OCI-LY7 (cell line): ENCODE data around the gene TRIAP1. TPM values are rescaled to one million over a fixed set of nuclear protein-coding genes. Genes with fewer than 3 reads are reported as not detected.

Experiments
- BruUV-seq: library from RNA; stranded (reverse); fragments of 400-500 nt; replicated peaks from 2 replicates; lab custom pipeline; 2021; lab: Mats Ljungman, UMichigan
- CTCF ChIA-PET: fragments of 300-600 bp; sonication (Branson Sonifier 250); formaldehyde crosslinking; loops from one replicate; lab custom pipeline; 2022; ENCODE audit warnings: antibody characterized with exemption; ENCODE audit not compliant: unreplicated experiment; lab: Charles Lee
- POLR2A ChIA-PET: fragments of 300-600 bp; sonication (Branson Sonifier 250); formaldehyde crosslinking; loops from one replicate; lab custom pipeline; 2022; ENCODE audit warnings: antibody characterized with exemption; lab: Charles Lee
- DNase-seq: peaks from one replicate; pipeline ENCODE4 v3.0.0-alpha.2; 2015; ENCODE audit warnings: low spot score
- H2AFZ ChIP-seq: fragments of 200-600 bp; sonication (generic), shearing (Covaris generic); 2 replicates; pipeline ENCODE4 v1.6.1; 2014; ENCODE audit warnings: mild to moderate bottlenecking, antibody characterized with exemption, low read length, moderate library complexity
- H3K27ac ChIP-seq: fragments of 200-600 bp; sonication (generic); 2 replicates; pipeline ENCODE4 v1.5.1; 2014; ENCODE audit warnings: mixed run types, low read depth, mild to moderate bottlenecking, moderate library complexity, low read length, inconsistent platforms; ENCODE audit not compliant: poor library complexity, severe bottlenecking
- H3K36me3 ChIP-seq: fragments of 200-600 bp; sonication (generic); 2 replicates; pipeline ENCODE4 v1.6.1; 2014; ENCODE audit warnings: mild to moderate bottlenecking, antibody characterized with exemption, low read length, moderate library complexity, mixed read lengths; ENCODE audit not compliant: insufficient read depth
- H3K4me1 ChIP-seq: fragments of 200-600 bp; sonication (generic); 2 replicates; pipeline ENCODE4 v1.5.1; 2014; ENCODE audit warnings: mild to moderate bottlenecking, low read length; ENCODE audit not compliant: insufficient read depth, poor library complexity, severe bottlenecking
- H3K4me2 ChIP-seq: fragments of 200-600 bp; sonication (generic); 2 replicates; pipeline ENCODE4 v1.6.1; 2014; ENCODE audit warnings: mild to moderate bottlenecking, low read length
- H3K4me3 ChIP-seq: fragments of 200-600 bp; sonication (generic); 2 replicates; pipeline ENCODE4 v1.5.1; 2014; ENCODE audit warnings: mild to moderate bottlenecking, low read depth, low read length; ENCODE audit not compliant: poor library complexity, severe bottlenecking
- H3K79me2 ChIP-seq: fragments of 200-600 bp; sonication (generic); 2 replicates; pipeline ENCODE4 v1.6.1; 2016; ENCODE audit warnings: low read depth, mild to moderate bottlenecking, low read length, moderate library complexity, mixed read lengths; ENCODE audit not compliant: insufficient read depth
- H3K9me2 ChIP-seq: fragments of 200-600 bp; sonication (generic); 2 replicates; pipeline ENCODE4 v1.6.1; 2016; ENCODE audit warnings: mild to moderate bottlenecking, low read length, mixed read lengths; ENCODE audit not compliant: insufficient read depth
- H3K9me3 ChIP-seq: fragments of 200-600 bp; sonication (generic); 2 replicates; pipeline ENCODE4 v1.6.1; 2014; ENCODE audit warnings: mild to moderate bottlenecking, mixed run types, low read length, mixed read lengths
- H4K20me1 ChIP-seq: fragments of 200-600 bp; sonication (generic); 2 replicates; pipeline ENCODE4 v1.6.1; 2014; ENCODE audit warnings: mild to moderate bottlenecking, antibody characterized with exemption, low read length, moderate library complexity, mixed read lengths; ENCODE audit not compliant: insufficient read depth
- CTCF ChIP-seq: fragments of 200-600 bp; sonication (generic); conservative IDR thresholded peaks from 2 replicates; pipeline ENCODE4 v1.5.1; 2014; ENCODE audit warnings: mild to moderate bottlenecking, antibody characterized with exemption, low read length, moderate library complexity, mixed read lengths
- EZH2phosphoT487 ChIP-seq: fragments of 200-600 bp; sonication (generic); IDR thresholded peaks from 2 replicates; pipeline ENCODE4 v1.6.1; 2018; ENCODE audit warnings: low read depth, borderline replicate concordance, mild to moderate bottlenecking, mixed run types, antibody characterized with exemption, low read length, moderate library complexity, mixed read lengths
- intact Hi-C: fragments of 100-400 bp; cut with micrococcal nuclease; formaldehyde crosslinking; loops from one replicate; pipeline ENCODE4 v1.10.0; 2022; ENCODE audit not compliant: unreplicated experiment
- total RNA-seq, 2 experiments: library from RNA; depleted of rRNA in 1 of 2; stranded (reverse); fragments of >200 nt in 1 of 2; shearing (Covaris generic) in 1 of 2; gene quantifications; 2 replicates each; pipeline ENCODE4 v1.2.3, GENCODE V29; 2014 to 2022

Gene TRIAP1
- total RNA-seq, 2 experiments from 2014 or later = 23.9 to 25.9 TPM

DNA sequence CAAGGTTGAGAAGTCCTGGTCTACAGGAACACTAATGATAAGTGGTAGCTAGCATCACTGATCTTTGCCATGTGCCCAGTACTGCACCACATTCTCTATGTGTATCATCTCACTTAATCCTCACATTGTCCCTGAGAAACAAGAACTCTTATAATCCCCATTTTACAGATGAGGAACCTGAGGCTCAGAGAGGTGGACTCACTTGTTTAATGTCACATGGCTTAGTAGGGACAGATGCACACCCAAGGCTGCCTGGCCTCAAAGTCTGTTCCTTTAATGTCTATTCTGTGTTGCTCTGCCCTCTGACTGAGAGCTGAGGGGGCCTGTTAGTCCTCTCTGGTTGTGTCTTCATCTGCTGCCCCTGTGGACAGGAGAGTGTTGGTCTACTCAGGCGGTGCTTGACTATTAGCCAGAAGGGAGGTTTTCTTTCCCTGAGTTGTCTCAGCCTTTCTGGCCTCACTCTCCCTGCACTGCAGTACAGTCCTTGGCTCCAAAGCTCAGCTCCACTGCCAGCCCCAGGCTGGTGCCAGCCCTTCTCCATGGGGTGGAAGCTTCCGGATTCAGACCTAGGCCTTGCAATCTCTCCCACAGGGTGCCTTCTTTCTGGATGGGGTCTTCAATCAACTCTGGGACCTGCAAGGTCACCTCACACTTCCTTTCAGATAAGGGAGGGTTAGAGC lies 44.8 kb upstream of the TRIAP1 start:
- POLR2A ChIA-PET = no interaction called here
- intact Hi-C loops = no loop called here
- Histone ChIP-seq H3K4me2 (no peak overlapping the region), H2AFZ (no peak overlapping the region), H3K4me3 (no peak overlapping the region), H3K9me3 (no peaks in the 10 kb centered on the region), H4K20me1 (no peaks in the 10 kb centered on the region), H3K9me2 (no peaks in the 10 kb centered on the region), H3K36me3 (no peaks in the 10 kb centered on the region), H3K79me2 (peaks cover 10% of the 10 kb centered on the region; the same call in 1 of the 2 replicates), H3K27ac (no peak overlapping the region), H3K4me1 (peaks cover 15% of the 10 kb centered on the region)
- BruUV-seq = no TSS peak
- no peak for TF ChIP-seq EZH2phosphoT487
- no peak for TF ChIP-seq CTCF
- CTCF ChIA-PET = interaction anchor here (0.5 kb wide), 1 partner anchor 260 kb away, joined by 4 read pairs; no protein-coding TSS in a partner anchor
- DNase-seq = no peak

- H3K79me2 ChIP-seq = peaks cover 9% of the 10 kb centered on the region; the same call in 1 of the 2 replicates
- peaks cover 16% of the 10 kb centered on the region for H3K4me1 ChIP-seq
- no peak overlapping the region for H3K4me2 ChIP-seq
- H3K9me2 ChIP-seq = no peaks in the 10 kb centered on the region
- BruUV-seq = no TSS peak
- intact Hi-C loops = no loop called here
- ChIA-PET CTCF (no interaction called here), POLR2A (no interaction called here)
- no peak overlapping the region for H3K27ac ChIP-seq
- TF ChIP-seq CTCF (no peak), EZH2phosphoT487 (no peak)
- H3K36me3 ChIP-seq = no peaks in the 10 kb centered on the region
- no peak for DNase-seq
- no peaks in the 10 kb centered on the region for H3K9me3 ChIP-seq
- no peak overlapping the region for H2AFZ ChIP-seq
- H3K4me3 ChIP-seq = no peak overlapping the region
- H4K20me1 ChIP-seq = no peaks in the 10 kb centered on the region
Measured at GRCh38 chr12:120490325-120490724, 44.1 kb upstream of the TRIAP1 start.

GRCh38 chr12:120489018-120489417 lies 42.8 kb upstream of the TRIAP1 start:
- Histone ChIP-seq H2AFZ (no peak overlapping the region), H3K36me3 (no peaks in the 10 kb centered on the region), H3K9me2 (no peaks in the 10 kb centered on the region), H3K4me1 (peaks cover 8% of the 10 kb centered on the region), H3K27ac (no peak overlapping the region), H3K4me2 (no peak overlapping the region), H3K4me3 (no peak overlapping the region), H4K20me1 (no peaks in the 10 kb centered on the region), H3K9me3 (no peaks in the 10 kb centered on the region), H3K79me2 (no peaks in the 10 kb centered on the region)
- no peak for DNase-seq
- ChIA-PET POLR2A (no interaction called here), CTCF (no interaction called here)
- BruUV-seq = no TSS peak
- TF ChIP-seq EZH2phosphoT487 (no peak), CTCF (no peak)
- intact Hi-C loops = no loop called here
